ENCODE measurements around the gene GRIK4. TPM values are rescaled to one million over a fixed set of nuclear protein-coding genes. Genes with fewer than 3 reads are reported as not detected.

The GRIK4 gene
- total RNA-seq, 1 donor from 2014 or later, result 0.11 TPM

DNA sequence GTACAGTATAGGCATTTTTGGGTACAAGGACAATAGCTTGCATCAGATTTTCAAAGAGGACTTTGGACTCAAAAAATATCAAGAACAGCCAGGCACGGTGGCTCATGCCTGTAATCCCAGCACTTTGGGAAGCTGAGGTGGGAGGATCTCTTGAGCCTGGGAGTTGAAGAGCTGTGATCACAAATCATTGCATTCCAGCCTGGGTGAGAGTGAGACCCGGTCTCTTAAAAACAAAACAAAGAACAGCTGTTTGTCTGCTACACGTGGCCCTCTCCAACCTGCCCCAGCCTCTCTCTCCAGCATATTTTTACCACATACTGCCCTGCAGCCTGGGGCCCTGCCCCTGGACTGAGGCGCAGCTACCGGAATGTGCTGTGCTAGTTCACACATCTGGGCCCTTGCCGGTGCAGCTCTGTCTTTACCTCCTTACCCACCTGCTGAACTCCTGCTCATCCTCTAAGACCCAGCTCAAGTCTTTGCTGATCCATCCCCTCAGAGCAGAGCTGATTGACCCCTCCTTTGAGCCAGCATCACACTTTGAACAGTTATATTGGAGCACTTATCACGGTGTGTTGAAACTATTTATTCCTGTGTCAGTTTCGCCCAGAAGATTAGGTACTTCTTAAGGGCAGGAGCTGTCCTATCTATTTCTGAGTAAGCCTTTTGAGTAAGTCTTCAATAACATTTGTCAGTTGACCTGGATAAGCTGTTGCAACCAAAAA, 29.4 kb downstream of the GRIK4 start:
- DNase-seq, result no peak
- no peak for ATAC-seq (ENCODE audit: poor library complexity)
- intact Hi-C loops (cut with DNase I), result no loop called here

DNA sequence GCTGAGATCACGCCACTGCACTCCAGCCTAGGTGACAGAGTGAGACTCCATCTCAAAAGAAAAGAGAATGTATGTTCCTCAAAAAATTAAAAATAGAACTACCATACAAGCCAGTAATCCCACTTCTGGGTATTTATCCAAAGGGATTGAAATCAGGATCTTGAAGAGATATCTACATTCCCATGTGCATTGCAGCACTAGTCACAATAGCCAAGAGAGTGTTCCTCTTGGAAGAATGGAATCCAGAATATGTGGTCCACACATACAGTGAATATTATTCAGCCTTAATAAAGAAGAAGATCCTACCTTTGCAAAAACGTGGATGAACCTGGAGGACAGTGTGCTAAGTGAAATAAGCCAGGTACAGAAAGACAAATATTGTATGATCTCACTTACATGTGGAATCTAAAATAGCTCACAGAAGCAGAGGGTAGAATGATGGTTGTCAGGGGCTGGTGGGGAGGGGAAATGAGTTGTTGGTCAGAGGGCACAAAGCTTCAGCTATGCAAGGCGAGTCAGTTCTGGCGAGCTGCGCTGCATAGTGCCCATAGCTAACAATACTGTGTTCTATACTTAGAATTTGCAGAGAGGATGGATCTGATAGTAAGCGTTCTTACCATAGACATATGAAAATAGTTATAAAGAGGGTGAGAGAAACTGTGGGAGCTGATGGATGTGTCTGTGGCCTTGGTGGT, 32.1 kb downstream of the GRIK4 start:
- ATAC-seq (ENCODE audit: poor library complexity) (no peak), DNase-seq (peak; percentile 26)
- intact Hi-C loops (cut with DNase I), result no loop called here

DNA sequence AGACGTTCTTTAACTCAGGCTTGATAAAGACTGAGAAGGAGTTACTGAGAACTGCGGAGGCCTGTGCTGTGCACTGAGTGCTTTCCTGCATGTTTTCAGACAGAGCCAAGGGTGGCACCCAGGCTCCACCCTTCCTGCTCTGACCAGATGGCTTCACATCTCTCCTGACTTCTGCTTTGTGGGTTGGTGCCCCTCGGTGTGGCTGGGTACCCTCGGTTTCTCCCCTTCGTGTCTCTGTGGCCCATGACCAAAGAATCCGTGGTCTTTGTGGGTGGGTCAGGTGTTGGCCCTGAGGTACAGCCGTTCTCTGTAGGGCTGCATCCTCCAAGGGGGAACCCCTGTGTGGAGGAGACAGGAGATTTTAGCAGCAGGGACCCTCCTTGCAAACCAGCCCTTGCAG, 34.3 kb downstream of the GRIK4 start:
- no peak for ATAC-seq (ENCODE audit: poor library complexity)
- intact Hi-C loops (cut with DNase I), result no loop called here

DNA sequence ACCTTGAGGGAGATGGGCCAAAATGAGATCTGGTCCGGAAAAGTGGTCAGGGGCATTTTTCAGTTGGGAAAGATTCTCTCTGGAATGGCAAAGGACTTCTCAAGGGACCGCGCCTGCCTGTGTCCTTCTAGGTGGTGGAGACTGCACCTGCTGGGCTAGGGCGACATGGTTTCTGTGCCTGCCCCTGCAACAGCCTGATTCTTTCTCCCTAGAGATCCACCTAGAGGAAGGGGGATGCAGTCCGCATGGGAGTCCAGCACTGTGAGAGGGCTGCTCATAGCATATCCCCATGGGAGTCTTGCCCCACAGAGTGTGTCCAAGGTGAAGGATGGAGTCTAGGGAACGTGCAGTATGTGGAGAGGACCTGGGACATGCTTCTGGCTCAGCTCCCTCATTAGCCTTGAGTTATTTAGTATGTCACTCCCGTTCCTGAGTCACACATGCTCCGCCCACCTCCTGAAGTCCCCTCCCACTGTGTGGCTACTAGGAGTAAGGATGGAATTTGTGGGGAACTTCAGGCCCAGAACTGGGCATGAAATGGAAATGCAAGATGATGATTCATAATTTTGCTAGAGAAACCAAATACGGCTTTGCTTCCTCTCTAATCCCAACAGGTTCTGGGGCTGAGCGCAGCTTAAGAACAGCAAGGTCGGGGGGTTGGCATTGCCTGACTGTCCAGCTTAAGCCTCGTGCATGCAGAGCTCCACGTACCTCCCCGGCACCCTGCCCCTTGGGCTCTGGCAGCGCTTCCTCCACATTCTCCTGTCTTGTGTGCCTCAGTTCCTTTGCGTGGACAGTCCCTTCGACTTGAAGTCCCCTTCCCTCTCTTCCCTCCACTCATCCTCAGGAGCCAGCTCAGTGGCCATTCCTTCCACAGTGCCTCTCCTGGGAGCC, 35.0 kb downstream of the GRIK4 start:
- intact Hi-C loops (cut with DNase I), result no loop called here
- ATAC-seq (ENCODE audit: poor library complexity), result no peak

More for the DNA sequence above, 34.3 kb downstream of the GRIK4 start:
- peak; percentile 33 for DNase-seq

DNA sequence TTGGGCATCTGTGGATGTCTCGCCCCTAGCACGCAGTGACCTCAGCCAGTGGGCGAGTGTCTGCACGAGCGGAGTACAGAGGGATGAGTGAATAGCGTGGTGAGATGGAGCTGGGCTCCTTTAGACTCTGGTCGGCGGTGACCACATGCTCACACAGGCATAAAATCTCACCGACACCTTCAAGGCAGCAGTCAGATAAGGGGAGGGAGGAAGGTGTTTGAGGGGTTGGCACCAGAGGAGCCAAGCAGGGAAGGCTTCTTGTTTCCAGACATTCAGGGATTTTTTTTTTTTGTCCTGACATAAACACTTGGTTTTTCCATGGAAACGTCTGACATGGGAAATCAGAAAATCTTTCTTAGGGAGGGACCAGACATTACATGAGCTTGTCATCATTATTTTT, 35.8 kb downstream of the GRIK4 start:
- intact Hi-C loops (cut with DNase I), result no loop called here
- ATAC-seq (ENCODE audit: poor library complexity) (peak; percentile 28), DNase-seq (no peak)

More for the DNA sequence above, 35.0 kb downstream of the GRIK4 start:
- DNase-seq, result peak; percentile 55

DNA sequence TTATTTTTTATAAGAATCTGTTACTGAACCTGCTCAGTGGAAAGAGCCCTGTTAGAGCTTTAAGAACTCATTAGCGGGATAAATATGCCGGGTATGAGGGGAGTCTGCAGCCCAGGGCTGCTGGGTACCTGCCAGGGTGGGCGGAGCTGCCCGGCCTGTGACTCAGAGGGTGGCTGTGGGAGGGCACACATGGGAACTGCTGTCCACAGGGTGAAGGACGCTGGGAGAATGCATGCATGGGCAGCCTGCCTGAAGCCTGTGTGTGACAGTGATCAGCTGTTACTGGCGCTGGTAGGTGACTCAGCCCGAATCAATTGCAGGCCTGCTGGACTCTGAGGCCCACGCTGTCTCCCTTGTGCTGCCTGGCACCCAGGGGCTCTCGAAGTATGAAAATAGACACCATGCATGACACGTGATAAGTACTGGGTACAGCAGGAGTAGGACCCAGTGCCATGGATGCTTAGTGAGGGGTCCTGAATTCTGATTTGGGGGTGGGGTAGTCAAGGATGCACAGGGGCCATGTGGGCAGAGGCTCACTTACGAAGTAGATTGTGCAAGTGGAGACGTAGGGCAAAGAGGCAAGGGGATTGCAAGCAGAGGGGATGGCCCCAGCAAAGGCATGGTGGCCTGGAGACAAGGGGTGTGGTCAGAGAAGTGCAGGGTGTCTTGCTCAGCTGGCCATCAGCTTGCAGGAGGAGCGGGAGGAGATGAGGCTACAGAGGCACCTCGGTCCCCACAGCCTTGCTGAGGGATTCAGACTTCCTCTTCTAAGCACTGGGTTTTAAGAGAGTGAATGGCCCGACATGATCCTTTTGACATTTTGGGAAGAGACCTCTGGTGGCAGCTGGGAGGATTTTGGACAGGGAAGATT, 36.5 kb downstream of the GRIK4 start:
- DNase-seq, result peak; percentile 92
- peak; percentile 98 for ATAC-seq (ENCODE audit: poor library complexity)
- intact Hi-C loops (cut with DNase I), result no loop called here

DNA sequence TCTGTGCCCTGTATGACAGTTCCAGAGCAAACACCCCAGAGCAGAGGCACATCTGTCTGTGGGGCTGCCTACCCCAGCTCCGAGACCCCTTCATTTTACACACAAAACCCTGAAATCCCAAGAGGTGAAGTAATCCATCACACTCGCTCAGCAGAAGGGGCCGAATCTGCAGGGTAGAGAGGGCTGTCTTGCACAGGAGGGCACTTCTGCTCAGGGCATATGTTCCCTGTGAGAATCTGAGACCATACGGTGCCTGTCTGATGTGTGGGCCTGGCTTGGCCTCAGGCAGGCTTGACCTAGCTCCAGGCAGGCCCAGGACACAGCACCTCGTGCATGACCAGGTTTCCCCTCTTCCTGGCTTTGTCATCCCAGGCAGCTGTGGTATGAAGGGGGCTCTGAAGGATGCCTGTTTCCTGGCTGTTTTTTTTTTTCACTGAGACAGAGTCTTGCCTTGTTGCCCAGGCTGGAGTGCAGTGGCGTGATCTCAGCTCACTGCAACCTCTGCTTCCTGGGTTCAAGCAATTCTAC, 37.2 kb downstream of the GRIK4 start:
- no peak for DNase-seq
- ATAC-seq (ENCODE audit: poor library complexity), result no peak
- intact Hi-C loops (cut with DNase I), result no loop called here

DNA sequence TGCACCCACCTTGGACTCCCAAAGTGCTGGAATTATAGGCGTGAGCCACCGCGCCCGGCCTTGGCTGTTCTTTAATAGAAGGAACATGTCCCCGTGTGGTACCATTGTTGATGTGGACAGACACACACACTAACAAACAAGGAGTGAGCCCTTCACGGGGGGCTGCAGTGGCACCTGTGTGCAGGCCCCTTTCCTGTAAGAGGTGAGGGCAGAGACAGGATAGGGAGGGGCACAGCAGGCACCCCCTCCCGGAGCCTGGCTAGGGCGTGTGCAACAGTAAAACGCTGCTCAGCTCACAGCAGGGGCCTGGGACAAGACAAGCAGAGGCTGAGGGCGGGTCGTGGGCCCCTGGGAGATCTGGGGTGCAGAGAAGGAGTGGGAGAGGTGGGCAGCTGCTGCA, 37.8 kb downstream of the GRIK4 start:
- no peak for ATAC-seq (ENCODE audit: poor library complexity)
- DNase-seq, result no peak
- intact Hi-C loops (cut with DNase I), result no loop called here

DNA sequence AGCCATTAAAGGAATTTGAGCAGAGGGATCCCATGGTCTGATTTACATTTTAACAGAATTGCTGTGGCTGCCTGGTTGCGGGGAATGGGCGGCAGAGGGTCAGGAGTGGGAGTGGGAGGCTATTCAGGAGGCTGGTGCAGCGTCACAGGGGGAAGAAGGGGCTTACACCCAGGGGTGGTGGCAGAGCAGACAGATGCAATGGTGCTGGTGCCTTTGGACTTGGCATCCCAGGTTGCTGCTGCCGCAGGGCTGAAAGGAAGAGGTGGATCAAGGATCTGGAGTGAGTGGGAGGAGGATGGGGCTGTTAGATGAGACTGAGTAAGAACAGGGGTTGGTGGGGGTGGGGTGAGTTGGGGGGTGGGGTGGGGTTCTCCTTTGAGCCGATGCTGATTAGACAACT, 38.5 kb downstream of the GRIK4 start:
- DNase-seq (no peak), ATAC-seq (ENCODE audit: poor library complexity) (no peak)
- intact Hi-C loops (cut with DNase I), result no loop called here

DNA sequence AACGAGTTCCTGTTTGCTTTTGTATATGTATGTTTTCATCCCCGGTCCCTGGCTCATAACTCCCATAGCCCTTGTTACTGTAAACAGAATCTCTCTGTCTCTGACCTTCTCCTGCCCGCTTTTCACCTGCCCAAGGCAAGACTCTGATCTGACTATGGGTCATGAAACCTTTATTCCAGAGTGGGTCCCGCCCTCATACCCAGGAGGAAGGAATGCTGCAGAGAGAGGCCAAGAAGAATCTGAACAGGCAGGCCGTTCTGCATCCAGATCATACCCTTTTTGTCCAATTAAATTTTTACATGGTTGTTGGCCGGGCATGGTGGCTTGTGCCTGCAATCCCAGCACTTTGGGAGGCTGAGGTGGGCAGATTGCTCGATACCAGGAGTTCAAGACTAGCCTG, 39.6 kb downstream of the GRIK4 start:
- intact Hi-C loops (cut with DNase I), result no loop called here
- DNase-seq (no peak), ATAC-seq (ENCODE audit: poor library complexity) (no peak)

DNA sequence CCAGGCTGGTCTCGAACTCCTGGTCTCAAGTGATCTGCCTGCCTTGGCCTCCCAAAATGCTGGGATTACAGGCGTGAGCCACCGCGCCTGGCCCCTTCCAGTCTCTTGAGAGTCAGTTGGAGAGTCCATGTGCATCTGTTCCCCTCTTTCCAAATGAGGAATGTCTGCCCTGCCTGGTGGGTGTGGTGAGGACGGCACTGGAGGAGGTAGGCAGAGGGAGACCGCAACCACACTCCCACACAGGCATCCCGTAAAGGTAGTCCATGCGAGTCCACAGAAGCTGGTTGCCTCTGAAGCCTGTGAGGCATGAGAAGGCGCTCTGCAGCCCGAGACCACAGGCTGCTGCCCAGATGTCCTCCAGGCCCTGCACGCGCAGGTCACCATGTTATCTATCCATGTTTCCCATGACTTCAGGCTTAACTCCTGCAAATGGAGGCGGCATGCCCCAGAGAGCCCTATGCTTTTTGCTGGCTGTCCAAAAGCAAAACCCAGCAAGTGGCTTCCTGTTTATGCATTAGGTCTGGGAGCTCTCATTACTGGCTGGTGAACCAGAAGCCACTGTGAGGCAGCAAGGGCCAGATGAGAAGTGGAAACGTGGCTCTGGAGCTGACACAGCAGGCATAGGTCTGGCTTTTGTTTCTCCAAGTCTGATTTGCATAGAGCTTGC, 43.4 kb downstream of the GRIK4 start:
- ATAC-seq (ENCODE audit: poor library complexity) (no peak), DNase-seq (no peak)
- intact Hi-C loops (cut with DNase I), result no loop called here

DNA sequence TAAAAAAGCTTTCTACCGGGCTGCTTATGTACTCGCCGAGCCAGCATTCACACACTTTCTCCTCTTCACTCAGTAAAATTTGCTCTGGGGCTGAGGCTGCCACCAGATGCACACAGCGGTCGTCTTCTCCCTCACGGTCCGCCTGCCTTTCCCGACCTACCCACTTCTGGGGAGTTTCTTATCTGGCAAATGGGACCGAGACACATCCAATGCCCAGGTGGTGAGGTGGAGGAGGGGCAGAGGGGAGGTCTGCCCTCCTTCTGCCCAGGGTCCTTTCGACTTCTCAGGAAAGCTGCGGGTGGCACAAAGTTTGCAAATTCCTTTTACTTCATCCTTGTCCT, 43.9 kb downstream of the GRIK4 start:
- ATAC-seq (ENCODE audit: poor library complexity) (no peak), DNase-seq (no peak)
- intact Hi-C loops (cut with DNase I), result no loop called here

DNA sequence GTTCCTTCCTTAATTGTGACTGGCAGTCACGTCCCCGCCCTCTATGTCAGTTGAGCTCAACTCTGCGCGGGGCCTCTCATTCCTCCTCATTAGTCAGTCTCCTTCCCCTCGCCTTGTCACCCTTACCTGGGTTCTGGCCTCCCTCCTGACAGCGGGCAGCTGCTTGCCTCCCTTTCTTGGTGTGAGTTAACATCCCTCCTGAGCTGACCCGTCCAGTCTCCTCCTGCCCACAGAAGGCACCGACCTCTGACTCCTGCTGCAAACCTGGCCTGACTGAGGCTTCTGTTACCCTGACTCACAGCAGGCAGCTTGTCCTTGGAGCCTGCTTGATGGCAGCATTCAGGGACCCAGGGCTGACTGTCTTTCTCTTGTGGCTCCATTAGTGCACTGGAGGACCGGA, 45.2 kb downstream of the GRIK4 start:
- intact Hi-C loops (cut with DNase I), result no loop called here
- ATAC-seq (ENCODE audit: poor library complexity) (no peak), DNase-seq (no peak)

DNA sequence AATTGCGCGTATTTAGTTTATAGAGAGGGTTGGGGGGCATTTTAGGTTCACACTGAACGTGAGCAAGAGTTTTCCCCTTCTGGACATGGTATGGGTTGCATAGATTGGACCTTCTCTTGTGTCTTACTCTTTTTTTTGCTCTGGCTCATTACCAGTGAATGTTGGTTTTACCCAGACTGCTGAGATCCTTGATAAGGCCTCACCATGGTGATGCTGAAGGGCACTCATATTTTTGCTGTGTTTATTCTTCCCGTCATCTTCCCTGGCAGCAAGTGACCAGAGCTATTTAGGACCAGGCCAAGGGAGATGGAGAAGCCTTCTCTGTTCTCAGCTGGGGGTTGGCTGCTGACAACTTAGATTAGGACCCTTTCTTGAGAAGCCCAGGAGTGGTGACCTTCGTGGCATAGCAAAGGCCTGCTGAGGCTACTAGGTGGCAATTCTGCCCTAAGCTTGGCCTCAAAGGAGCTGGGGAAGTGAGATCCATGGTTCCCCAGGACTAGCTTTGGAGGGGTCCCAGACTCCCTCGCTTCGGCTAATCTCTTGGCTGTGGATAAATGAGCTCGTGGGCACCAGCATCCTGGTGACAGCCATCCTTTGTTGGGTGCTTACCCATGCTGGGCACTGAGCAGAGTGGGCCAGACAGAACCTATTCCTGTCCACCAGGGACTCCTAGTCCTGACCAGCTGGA, 47.3 kb downstream of the GRIK4 start:
- ATAC-seq (ENCODE audit: poor library complexity) (no peak), DNase-seq (no peak)
- intact Hi-C loops (cut with DNase I), result no loop called here

DNA sequence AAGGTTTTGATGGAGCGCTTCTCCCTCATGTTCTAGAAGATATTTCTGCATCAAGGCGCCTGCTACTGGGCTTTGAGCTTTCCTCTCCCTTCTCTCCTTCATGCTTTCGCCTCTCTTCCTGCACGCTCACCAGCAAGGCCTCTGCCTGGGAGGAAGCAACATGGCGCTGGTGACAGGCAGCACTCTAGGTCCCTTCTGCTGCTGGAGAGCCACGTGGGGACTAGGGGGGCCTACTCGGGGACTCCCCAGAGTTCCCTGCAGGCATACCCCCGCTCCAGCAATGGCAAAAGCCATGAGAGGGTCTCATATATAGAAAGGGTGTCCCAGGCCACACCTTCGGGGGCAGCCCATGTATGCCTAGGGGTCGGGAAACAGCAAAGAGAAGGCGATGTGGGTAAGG, 49.7 kb downstream of the GRIK4 start:
- intact Hi-C loops (cut with DNase I), result no loop called here

DNA sequence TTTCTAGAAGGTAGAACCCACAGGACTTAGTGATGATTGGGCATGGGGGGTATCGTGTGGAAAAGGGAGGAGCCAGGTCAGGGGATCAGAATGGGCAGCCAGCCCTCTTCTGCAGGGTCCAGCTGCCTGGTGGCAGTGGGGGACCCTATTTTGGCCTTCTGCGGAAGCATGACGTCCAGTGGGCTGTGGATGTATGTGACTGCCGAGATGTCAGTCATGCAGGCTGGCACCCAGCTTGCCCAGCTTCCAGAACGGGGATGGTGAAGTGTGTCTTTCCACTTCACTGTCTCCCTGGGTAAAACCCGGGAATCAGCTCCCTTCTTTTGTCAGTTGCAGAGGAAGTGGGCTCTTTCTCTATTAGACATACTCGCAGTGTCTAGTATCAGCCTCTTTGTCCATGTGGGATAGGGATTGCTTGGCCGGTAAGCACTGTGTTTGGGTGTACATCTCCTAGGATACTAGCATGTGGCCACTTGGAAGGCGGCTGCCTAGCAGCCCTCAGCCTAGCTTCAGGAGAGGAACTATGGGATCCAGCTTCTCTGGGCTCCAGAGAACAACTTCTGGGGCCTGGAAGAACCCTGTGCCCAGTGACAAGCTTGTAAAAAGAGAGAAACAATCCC, 51.4 kb downstream of the GRIK4 start:
- ATAC-seq (ENCODE audit: poor library complexity), result peak; percentile 75
- intact Hi-C loops (cut with DNase I), result no loop called here
- DNase-seq, result no peak

More for the DNA sequence above, 49.7 kb downstream of the GRIK4 start:
- DNase-seq, result no peak
- ATAC-seq (ENCODE audit: poor library complexity), result no peak
